GM12875 (cell line): Measurements from ENCODE around the gene PPP3CB.

Source experiments
- H3K4me3 ChIP-seq: one replicate; pipeline ENCODE4 v1.5.1; 2011; ENCODE audit warnings: low read depth, low read length, control low read depth
- CTCF ChIP-seq: IDR thresholded peaks from 2 replicates; pipeline ENCODE4 v1.5.1; 2011; ENCODE audit warnings: low read depth, mild to moderate bottlenecking, control low read depth, inconsistent platforms, low read length, moderate library complexity, borderline replicate concordance; ENCODE audit not compliant: insufficient read depth

PPP3CB gene

GRCh38 chr10:73522263-73522662 lies 26.4 kb upstream of the PPP3CB start:
- no peak overlapping the region for H3K4me3 ChIP-seq
- no peak for TF ChIP-seq CTCF

- no peak for TF ChIP-seq CTCF
- no peak overlapping the region for H3K4me3 ChIP-seq
Measured at GRCh38 chr10:73519336-73519735, 23.5 kb upstream of the PPP3CB start.

- no peak overlapping the region for H3K4me3 ChIP-seq
- no peak for TF ChIP-seq CTCF
Measured at GRCh38 chr10:73517166-73517888, 21.5 kb upstream of the PPP3CB start.

DNA sequence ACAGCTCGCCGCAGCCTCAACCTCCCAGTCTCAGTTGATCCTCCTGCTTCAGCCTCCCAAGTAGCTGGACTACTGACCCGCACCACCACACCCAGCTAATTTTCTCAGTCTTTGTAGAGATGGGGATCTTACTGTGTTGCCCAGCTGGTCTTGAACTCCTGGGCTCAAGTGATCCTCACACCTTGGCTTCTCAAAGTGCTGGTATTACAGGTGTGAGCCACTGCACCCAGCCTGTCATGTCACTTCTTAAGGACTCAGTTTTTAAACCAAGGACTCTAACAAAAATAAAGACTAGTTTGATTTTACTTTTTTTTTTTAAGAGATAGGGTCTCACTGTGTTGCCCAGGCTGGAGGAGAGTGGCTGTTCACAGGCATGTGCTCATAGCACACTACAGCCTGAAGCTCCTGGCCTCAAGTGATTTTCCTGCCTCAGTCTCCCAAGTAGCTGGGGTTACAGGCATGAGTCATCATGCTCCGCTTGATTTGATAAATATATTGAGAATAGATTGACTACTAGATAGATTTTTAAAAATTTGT lies 16.5 kb upstream of the PPP3CB start:
- no peak overlapping the region for H3K4me3 ChIP-seq
- no peak for TF ChIP-seq CTCF

- no peak overlapping the region for H3K4me3 ChIP-seq
- no peak for TF ChIP-seq CTCF
Measured at GRCh38 chr10:73509695-73510094, 13.9 kb upstream of the PPP3CB start.

DNA sequence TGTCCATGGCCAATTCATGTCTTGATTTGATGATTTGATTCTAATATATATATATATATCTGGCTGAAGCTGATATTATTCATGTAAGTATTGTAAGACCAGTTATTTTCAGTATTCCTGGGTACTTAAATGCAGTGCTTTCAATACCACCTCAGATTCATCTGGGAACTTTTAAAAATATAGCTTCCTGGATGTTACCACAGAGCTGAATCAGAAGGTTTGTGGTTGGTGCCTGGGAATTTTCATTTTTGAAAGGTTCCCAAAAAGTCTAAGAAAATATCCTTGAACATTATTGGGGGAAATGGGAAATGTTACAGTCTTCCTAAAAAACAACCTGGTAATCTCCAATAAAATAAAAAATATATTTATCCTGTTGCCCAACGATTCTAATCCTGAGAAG lies 10.7 kb upstream of the PPP3CB start:
- H3K4me3 ChIP-seq = no peak overlapping the region
- no peak for TF ChIP-seq CTCF

DNA sequence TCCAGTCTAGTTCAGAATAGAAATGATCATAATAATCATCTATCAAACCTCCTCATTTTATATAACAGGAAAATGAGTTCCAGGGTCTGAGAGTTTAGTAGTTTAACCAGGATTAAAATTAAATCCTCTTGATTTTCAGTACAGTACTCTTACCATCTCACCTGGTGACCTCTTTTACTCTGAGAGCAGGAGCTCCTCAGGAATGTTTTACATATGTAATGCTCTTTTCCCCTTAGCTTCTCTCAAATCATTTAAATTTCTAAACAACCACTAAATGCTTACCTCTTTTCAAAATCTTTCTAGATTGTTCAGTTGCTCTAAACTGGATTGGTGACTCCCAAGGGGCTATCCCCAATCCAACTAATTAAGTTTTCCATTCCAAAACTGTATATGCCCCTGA lies 10.2 kb upstream of the PPP3CB start:
- no peak overlapping the region for H3K4me3 ChIP-seq
- no peak for TF ChIP-seq CTCF
